IPS-18c (cell line): ENCODE data around the gene VSNL1.

Source experiments
- H3K4me3 ChIP-seq: 2 replicates; pipeline ENCODE4 v1.7.0; 2013; ENCODE audit warnings: low read depth, mild to moderate bottlenecking, low read length, moderate library complexity; ENCODE audit not compliant: insufficient read depth
- H3K9me3 ChIP-seq: one replicate; pipeline ENCODE4 v1.6.1; 2013; ENCODE audit warnings: mild to moderate bottlenecking, low read length, moderate library complexity; ENCODE audit not compliant: control insufficient read depth, insufficient read depth

The VSNL1 gene

DNA sequence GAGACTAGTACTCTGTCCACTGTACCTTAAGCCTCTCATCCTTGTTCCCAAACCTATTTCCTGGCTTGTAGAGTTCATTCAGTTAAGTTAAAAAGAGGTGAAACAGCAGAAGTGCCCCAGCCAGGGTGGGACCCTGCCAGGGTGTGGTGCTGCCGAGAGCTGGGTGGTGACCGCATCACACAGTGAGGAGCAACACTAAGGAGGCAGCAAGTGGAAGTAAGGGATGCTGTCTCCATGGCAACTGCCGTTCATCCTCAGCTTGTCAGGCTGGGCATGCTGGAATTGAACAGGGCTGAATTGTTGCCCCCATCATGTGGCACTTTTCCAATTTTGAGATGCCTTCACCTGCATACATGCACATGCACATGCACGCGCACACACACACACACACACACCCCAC, 77.0 kb downstream of the VSNL1 start:
- no peak overlapping the region for H3K4me3 ChIP-seq
- H3K9me3 ChIP-seq, result no peaks in the 10 kb centered on the region

DNA sequence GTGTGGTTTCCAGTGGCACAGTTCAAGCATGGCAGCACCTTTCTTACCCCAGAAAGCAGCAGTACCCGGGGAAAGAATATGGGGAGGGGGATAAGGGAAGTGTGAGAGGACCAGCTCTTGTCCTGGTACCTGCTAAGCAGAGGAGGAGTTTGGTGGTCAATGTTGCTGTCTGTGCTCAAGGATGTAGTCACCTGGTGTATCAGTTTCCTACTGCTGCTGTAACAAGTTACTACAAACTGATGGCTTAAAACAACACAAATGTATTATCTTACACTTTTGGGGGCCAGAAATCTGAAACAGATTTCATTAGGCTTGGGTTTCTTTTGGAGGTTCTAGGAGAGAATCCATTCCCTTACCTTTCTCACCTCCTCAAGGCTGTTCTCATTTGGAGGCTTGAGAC, 77.5 kb downstream of the VSNL1 start:
- Histone ChIP-seq H3K9me3 (no peaks in the 10 kb centered on the region), H3K4me3 (no peak overlapping the region)

- Histone ChIP-seq H3K9me3 (no peaks in the 10 kb centered on the region), H3K4me3 (no peak overlapping the region)
These were observed 79.8 kb downstream of the VSNL1 start for GRCh38 chr2:17620280-17620679.

DNA sequence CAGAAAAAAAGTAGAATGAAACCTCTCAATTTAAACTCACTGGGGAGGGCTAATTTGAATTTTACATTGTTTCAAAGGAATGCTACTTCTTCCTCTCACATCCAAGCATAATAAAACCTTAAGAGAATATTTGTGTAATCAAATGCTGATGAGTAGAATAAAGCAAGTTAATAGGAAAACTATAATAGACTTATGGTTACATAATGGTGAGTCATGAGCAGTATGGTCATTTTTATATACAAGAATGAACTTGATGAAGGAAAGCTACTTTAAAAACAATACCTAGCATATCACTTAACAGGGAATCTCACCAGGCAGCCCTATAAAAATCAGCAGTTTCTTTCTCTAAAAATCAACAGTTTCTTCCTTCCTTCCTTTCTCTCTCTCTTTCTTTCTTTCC, 80.3 kb downstream of the VSNL1 start:
- no peak overlapping the region for H3K4me3 ChIP-seq
- H3K9me3 ChIP-seq, result no peaks in the 10 kb centered on the region

DNA sequence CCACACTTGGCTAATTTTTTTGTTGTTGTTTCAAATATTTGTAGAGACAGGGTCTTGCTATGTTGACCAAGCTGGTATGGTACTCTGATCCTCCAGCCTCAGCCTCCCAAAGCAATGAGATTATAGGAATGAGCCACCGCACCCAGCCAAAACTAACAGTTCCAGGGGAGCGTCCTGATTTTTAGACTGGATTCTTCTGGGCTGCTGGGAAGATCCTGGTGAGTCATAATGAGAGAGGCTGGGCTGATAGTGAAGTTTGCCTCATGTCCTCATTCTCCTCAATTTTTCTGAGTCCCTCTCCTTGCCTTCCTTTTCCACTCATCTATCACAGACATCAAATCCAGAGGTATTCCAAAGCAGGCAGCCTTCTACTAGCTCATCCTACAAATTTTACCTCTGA, 81.3 kb downstream of the VSNL1 start:
- Histone ChIP-seq H3K9me3 (no peaks in the 10 kb centered on the region), H3K4me3 (no peak overlapping the region)

DNA sequence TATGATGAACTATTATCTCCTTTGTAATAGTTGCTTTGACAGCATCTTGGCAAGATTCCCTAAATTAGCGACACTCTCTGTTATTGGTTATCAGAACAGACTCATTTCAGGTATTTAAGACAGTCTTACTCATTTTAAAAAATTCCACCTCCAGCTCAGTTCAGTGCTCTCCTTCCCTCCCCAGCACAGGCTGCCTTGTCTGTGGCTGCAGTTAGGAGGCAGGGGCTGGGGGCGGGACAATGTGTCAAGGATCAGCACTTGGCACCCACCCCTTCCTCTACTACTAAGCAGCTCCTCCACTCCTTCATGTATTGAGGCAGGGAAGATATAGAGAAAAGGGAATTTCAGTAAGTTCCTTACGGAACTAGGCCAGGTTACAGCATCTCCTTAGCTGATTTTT, 85.0 kb downstream of the VSNL1 start:
- H3K9me3 ChIP-seq, result peaks cover 3% of the 10 kb centered on the region

GRCh38 chr2:17626986-17627385, 86.5 kb downstream of the VSNL1 start:
- no peak overlapping the region for H3K4me3 ChIP-seq
- H3K9me3 ChIP-seq, result peaks cover 3% of the 10 kb centered on the region

More for the DNA sequence above, 85.0 kb downstream of the VSNL1 start:
- H3K4me3 ChIP-seq, result no peak overlapping the region

- Histone ChIP-seq H3K9me3 (peaks cover 3% of the 10 kb centered on the region), H3K4me3 (no peak overlapping the region)
These were observed 86.9 kb downstream of the VSNL1 start for GRCh38 chr2:17627434-17627833.

DNA sequence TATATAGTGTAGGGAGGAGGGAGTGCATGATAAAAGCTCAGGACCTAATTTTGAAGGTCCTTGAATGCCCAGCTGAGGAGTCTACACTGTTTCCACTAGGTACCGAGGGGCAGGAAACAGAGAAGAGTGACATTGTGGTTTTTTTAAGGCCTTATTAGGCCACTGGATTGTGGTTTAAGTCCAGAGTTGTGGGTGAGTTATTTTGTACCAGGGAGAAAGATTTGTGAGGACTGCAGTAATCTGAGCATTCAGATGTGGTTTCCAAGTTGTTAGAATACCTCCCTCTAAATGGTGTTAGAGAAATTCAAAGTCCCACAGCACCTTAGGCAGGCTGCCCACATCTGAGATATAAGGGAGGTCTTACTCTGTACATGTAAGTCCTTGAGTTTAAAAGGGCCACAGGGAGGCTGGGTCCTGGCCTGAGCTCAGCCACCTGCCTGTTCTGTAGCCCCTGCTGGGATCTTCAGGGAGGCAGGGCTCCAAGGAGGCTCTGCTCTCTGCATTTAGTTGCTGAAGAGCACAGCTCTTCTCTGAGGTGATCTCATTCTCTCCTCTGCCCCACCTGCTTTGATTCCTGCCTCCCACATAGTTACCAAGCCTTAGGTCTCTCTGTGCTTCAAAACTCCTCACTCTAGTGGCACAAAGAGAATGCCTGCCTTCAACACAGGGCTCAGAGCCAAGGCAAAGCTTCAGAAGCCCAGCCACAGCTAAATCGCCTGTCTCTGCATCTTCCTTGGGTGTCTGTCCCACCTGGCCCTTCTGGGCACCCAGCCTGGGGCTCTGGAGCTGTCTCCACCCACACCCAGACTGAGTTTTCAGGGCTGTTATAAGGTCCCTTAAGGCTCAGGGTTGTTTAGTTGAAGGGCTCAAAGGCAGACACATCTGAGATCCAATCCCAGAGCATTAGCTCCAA, 88.1 kb downstream of the VSNL1 start:
- H3K4me3 ChIP-seq, result no peak overlapping the region
- peaks cover 3% of the 10 kb centered on the region for H3K9me3 ChIP-seq

- no peak overlapping the region for H3K4me3 ChIP-seq
- peaks cover 3% of the 10 kb centered on the region for H3K9me3 ChIP-seq
These were observed 89.6 kb downstream of the VSNL1 start for GRCh38 chr2:17630089-17630488.

DNA sequence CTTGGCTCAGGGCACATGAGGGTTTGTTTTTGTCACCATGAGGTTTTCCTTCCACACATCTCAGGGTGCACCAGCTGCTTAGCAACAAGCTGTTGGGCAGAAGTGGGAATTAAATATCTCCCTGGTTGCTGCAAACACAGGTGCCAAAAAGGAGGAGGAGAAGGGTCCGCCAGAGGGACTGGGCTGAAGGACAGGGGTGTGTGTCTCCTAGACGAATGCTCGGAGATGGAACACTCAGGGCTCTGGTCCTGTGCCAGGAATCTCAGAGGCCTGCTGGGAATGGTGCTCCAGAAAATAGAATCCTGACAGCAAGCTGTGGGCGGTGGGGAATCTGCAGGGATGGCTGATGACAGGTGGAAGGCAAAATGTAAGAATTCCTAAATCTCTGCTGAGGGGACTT, 94.5 kb downstream of the VSNL1 start:
- no peaks in the 10 kb centered on the region for H3K9me3 ChIP-seq
- no peak overlapping the region for H3K4me3 ChIP-seq

- Histone ChIP-seq H3K4me3 (no peak overlapping the region), H3K9me3 (no peaks in the 10 kb centered on the region)
These were observed 95.8 kb downstream of the VSNL1 start for GRCh38 chr2:17636257-17636656.

DNA sequence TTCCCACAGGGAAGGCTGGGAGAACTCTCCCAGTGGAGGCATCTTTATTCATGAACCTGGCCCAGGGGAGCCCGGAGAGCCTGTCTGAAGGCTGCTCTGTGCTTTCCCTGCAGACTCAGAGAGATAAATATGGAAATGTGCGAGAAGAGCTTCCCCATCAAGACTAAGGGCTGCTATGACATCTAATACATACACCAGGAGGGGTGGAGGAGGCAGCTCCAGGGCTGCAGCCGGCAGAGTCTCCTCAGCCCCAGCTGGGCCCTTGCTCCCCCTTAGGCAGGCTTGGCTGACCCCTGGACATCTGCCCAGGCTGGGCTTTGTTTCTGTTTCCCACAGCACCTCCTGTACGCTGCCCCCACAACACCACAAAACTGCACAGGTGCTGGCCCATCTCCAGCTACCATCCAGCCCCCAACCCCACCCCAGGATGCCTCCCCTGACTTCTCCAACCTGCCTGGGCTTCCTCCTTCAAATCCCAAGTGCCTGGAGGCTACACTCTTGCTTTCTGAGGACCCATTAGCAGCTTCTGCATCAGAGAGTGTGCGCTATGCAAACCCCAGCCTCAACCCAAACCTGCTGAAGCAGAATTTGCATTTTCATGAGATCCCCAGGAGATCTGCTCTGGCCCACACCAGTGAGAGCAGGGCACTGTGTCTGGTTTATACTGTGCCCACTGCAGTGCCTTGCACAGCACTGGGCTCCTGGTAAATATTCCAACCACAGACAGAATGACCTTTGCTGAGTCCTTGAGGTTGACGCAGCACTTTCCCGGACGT, 96.8 kb downstream of the VSNL1 start:
- H3K9me3 ChIP-seq, result no peaks in the 10 kb centered on the region
- no peak overlapping the region for H3K4me3 ChIP-seq

DNA sequence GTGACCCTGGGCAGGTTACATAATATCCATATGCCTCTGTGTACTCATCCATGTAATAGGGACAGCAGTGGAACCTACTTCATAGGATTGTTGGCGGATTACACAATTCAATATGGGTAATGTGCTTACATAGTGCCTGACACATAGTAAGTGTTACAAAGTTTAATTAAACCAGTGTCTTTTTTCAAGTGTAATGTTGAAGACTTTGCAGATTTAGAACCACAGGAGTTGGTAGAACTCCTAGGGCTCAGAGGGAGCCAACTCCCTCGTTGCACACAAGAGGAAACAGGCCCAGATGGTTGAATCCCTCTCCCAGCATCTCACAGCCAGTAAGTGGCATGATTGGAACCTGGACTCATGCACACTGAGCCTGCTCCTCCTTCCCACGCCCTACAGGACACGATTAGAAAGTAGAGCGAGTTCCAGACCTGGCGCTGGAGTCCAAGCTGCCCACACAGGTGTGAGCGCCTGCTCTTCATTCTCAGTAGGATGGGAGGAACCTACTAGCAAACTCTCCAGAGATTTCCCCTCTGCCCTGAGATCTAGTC, 97.8 kb downstream of the VSNL1 start:
- Histone ChIP-seq H3K4me3 (no peak overlapping the region), H3K9me3 (no peaks in the 10 kb centered on the region)

GRCh38 chr2:17640406-17640805, 99.9 kb downstream of the VSNL1 start:
- H3K4me3 ChIP-seq, result no peak overlapping the region
- H3K9me3 ChIP-seq, result no peaks in the 10 kb centered on the region

- Histone ChIP-seq H3K4me3 (no peak overlapping the region), H3K9me3 (no peaks in the 10 kb centered on the region)
These were observed 102.6 kb downstream of the VSNL1 start for GRCh38 chr2:17643031-17643615.

DNA sequence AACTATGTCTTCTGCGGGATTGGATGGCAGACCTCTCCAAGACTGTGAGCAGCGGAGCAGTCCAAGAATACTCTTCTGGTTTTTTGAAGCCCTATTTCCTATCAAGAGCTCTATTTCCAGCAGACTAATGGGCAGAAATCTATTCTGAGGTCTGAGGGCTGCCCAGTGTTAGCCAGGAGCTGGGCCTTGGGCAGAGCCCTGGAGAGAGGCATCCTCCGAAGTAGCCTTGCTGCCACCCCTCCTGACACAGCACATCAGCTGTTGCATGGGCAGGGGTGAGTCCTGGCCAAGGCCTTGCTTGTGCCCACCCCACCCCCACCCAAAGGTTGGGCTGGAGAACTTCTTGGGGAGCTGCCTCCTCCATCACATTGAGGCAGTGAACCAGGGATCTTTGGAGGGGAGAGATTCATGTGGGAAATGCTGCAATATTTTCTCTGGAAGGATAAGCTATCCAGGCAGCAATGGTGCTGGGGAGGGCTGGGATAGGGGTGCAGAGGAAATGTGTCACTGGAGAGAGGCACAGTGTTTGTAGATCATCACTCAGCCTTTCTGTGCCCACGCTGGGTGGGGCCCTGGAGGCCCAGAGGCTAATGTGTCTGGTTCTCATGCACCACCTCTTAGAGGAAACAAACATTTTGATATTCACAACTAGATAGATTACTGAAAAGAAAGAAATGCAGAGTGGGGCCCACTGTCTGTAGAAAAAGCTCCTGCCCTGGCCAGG, 104.7 kb downstream of the VSNL1 start:
- Histone ChIP-seq H3K4me3 (no peak overlapping the region), H3K9me3 (no peaks in the 10 kb centered on the region)
